ENCODE data around the gene KRTAP12-2.

- no peak for TF ChIP-seq CTCF (IDR thresholded peaks at IDR 0.05)
- no peak for TF ChIP-seq POLR2A (IDR thresholded peaks at IDR 0.05)
These were observed 47.1 kb upstream of the KRTAP12-2 start for GRCh38 chr21:44713846-44714245.

Measured in esophagus squamous epithelium (tissue), 4 donors.